Hepatocyte (in vitro differentiated cells): ENCODE results near the gene STPG3.
A peak's percentile ranks its signal among the peaks of the same experiment; 100 is the strongest.

Experiments
- CTCF ChIP-seq: fragments of 200-600 bp; sonication (generic); IDR thresholded peaks from 2 replicates; pipeline ENCODE4 v1.5.1; 2016; ENCODE audit warnings: antibody characterized with exemption, mild to moderate bottlenecking; ENCODE audit not compliant: poor library complexity
- EZH2 ChIP-seq: fragments of 200-600 bp; sonication (generic); IDR thresholded peaks from 2 replicates; pipeline ENCODE4 v1.6.1; 2016; ENCODE audit warnings: antibody characterized with exemption, mild to moderate bottlenecking, borderline replicate concordance
- EZH2phosphoT487 ChIP-seq: fragments of 200-600 bp; sonication (generic); IDR thresholded peaks from one replicate; pipeline ENCODE4 v1.6.1; 2018; ENCODE audit warnings: antibody characterized with exemption, mild to moderate bottlenecking, low read depth, moderate library complexity; ENCODE audit not compliant: unreplicated experiment, severe bottlenecking

- TF ChIP-seq CTCF (peak; percentile 100), EZH2 (no peak), EZH2phosphoT487 (no peak)
These were observed 14.7 kb upstream of the STPG3 start for GRCh38 chr9:137236238-137236935.
